Stimulated activated CD8-positive, alpha-beta memory T cell treated with anti-CD3 and anti-CD28 coated beads, Interleukin-15, amount 100 ng/mL, for 4 hours (primary cell): ENCODE measurements around the gene RERG.

ENCODE experiments used
- DNase-seq, 2 donors: peaks; one replicate each; pipeline ENCODE4 v3.0.0-alpha.2; 2020; ENCODE audit warnings: low read depth in 2 of 2

The RERG gene

DNA sequence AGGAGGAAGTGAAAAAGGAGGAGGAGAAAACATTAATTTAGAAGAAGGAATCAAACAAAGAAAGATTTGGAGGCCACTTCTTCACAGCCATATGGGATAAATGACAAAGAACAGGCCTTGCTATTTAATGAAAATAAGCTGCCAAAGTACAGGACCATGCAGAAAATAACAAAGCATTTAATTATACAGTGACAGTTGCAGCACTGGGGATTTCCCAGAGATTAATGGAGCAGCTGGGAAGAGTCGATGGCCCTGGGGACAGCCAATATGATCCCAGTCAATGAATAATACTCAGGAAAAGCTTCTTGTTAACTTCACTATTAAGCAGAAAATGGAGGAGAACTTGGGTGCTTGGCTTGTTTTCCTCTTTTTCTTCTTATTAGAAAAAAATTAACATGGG lies 34.6 kb downstream of the RERG start:
- DNase-seq, result no peak

DNA sequence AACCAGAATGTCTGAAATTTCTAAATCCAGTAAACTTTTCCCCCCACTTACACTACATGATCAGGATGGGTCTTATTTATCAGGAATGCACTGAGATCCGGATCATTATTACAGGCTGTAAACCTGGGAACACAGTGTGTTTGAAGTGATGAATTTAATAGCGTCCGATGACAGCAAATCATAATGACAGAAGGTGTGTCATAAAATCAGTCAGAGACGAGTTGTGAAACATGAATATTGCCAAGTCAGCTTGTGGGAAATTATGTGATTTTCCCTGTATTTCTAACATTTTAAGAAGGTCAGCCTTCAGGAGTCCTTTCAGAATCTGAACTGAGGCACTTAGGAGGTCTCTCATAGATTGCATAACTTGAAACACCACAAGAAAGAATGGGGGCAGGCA lies 36.7 kb downstream of the RERG start:
- no peak for DNase-seq

DNA sequence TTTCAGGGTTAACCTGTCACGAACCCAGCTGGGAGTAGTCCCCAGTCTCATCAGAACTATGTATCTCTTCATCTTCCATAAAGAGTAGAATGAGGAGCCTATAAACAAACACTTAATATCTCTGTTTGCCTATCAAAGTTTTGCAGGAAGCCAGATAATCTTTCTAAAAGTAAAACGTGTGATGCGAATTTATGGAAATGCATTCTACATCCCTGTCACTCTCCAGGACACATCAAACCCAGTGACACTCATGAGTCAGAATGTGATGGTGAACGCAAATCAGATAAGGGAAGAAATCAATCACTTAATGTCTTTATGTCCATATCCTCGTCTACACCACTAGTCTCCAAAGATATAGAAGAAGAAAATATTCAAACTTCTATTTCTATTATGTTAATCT lies 37.4 kb downstream of the RERG start:
- DNase-seq, result no peak

DNA sequence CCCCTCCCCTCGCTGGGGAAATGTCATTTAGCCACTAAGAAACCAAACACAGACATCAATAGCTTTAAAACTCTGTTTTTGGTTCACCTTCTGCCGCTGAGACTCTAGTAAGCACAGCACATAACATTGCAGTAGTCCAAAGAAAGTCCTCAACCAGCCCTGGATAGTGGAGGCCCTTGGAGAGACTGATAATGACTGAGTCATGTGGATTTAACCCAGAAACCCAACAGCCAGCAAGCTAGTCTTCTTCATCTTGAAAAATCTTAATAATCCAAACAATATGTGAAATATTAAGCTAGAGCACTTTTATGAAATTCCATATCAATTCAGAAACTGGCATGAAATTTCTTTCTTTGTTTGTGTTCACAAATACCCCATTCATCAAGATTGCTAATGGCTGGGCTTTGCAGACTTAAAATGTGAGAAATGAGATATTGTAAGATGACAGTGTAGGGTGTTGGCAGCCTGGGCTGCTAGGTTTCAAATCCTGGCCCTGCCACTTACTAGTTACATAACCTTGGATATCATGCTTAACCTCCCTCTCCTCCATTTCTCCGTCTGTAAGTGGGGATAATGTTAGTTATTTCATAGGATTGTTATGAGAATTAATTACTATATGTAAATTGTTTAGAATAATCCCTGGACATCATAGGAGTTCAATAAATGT lies 40.1 kb downstream of the RERG start:
- DNase-seq, result no peak

DNA sequence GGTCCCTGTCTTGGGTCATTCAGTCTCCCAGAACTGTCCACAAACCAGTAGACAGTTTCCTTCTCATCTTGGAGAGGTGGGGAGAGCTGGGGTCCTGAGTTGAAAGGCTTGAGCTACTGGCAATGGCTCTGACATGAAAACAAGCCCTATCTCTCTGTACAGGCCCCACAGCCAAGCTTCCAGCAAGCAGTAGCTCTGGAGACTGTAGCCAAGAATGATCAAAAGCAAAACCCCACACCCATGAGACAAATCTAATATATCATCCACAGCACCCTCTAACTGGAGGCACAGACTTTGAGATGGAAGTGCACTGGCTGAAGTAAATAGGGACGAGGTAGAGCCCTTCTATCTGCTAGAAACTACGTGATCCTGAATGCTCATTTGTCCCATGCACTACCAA lies 40.9 kb downstream of the RERG start:
- DNase-seq, result no peak

DNA sequence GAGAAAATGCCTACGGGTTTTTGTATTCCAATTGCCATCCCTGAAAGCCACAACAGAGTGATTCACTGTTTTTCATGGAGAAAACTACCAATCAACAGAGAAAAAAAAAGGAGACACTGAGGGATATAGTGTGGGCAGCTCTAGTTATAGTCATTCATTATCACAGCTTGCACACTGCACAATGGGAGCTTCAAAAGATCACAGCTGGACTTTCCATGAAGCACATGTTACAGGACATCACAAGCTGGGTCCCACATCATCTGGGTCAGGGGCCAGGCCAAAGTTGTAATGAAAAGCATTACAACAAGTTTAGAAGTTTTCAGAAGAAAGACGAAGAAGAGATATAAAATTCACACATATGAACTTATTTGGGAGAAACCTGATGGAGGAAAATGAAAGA lies 41.5 kb downstream of the RERG start:
- no peak for DNase-seq

DNA sequence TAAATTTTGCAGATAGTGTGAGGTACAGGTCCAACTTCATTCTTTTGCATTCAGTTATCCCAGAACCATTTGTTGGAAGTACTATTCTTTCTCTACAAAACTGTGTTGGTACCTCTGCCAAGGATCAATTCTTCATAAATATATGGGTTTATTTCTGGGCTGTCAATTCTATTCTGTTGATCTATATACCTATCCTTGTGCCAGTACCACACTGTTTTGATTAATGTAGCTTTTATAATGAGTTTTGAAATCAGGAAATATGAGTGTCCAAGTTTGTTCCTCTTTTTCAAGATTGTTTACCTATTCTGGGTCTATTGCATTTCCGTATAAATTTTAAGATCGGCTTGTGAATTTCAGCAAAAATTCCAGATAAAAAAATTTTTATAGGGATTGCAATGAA lies 48.1 kb downstream of the RERG start:
- no peak for DNase-seq

DNA sequence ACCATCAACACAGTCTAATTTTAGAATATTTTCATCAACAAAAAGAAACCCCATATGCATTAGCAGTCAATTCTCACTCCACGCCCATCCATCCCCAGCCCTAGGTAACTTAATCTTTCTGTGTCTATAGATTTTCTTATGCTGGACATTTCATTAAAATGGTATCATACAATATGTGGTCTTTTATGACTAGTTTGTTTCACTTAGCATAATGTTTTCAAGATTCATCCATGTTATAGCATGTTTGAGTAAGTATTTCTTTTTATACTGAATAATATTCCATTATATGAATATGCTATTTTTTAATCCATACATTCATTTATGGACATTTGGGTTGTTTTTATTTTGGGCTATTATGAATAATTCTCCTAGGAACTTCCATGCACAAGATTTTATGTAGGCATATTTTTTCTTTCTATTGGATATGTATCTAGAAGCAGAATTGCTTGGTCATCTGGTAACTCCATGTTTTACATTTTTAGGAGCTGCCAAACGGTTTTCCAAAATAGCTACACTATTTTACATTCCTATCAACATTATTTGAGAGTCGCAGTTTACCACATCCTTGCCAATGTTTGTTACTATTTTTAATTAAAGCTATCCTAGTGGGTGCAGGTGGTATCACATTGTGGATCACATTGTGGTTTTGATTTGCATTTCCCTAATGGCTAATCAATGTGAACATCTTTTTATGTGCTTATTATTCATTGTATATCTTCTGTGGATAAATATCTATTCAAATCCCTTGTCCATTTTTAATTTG lies 49.0 kb downstream of the RERG start:
- DNase-seq, result no peak

DNA sequence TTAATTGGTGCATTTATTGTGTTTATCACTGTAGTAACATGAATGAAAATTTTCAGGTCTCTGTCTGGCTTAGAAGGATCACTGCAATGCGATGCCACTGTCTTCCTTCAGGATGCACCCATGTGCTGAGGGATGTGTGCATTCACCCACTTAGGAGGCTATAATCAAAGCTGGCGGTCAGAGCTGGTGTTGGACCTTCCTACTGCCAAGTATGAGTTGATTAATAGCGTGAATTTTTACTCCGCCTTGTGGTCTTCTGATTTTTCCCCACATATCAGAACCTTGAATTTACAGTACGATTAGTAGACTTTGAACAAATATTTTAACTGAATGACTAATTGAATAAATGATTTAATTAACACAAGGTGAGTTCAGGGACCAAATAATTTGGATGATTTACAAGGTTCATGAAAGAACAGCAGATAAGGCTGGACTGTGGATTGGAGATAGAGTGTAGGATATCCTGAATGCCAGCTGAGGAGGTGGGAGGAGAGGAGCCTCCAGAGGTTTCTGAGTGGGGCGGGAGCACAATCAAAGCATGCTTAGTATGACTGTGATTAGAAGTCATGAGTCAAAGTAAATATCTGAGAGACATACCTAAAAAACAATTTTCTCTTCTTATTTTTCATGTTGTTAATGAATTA lies 50.1 kb downstream of the RERG start:
- DNase-seq, result no peak

DNA sequence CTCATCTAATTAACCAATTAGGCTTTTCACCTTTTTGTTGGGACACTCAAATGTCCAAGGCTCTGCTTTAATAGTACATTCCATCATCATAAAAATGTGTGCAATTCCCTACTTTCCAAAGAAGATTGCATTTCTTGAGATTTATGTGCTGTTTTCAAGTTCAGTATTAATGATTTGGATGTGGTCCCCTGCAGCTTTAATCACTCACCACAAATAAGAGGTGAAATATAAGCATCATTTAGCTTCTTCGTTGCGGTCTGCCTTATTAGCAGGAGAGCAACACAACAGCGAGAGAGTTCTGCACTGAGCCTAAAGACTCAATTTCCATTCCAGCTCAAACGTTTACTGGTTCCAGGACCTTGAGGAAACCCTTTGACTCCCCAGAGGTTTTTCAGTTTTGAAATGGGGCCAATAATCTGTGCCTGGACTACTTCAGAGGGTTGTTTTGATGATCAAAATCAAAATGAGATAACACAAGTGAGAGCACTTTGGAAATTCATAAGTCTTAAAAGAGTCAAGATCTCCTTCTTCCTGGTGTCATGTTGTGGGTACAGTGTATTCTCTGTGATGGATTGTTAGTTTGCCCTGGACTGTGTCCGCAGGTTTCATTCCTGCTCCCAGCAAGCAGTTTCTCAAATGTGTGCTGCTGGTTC lies 53.1 kb downstream of the RERG start:
- DNase-seq, result no peak

DNA sequence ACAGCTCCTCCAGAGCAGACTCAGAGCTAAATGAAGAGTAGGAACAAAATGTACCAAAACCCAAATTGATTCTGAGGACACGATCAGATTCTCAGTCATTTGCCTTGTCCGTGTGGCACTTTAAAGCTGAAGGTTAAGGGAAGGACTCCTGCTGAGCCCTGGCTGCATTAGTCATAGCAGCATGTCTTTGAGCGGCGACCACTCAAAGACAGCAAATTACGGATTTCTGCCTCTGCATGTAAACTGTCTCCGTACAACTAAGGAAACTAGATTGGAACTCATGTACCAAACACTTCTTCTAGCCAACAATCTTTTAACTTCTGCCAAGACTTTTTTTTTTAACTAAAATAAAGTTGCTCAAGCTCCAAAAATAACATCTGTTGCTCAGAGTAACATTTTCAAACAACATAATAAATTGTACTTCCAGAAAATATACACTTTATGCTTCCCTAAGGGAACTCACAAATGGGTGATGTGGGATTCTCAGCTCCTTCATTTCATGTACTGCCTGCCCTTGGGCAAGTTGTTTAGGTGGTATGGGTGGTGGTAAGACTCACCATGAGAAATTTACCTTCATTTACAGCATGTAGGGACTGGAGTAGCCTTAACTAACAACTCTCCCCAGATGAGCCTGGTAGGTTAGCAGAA lies 56.1 kb downstream of the RERG start:
- no peak for DNase-seq

DNA sequence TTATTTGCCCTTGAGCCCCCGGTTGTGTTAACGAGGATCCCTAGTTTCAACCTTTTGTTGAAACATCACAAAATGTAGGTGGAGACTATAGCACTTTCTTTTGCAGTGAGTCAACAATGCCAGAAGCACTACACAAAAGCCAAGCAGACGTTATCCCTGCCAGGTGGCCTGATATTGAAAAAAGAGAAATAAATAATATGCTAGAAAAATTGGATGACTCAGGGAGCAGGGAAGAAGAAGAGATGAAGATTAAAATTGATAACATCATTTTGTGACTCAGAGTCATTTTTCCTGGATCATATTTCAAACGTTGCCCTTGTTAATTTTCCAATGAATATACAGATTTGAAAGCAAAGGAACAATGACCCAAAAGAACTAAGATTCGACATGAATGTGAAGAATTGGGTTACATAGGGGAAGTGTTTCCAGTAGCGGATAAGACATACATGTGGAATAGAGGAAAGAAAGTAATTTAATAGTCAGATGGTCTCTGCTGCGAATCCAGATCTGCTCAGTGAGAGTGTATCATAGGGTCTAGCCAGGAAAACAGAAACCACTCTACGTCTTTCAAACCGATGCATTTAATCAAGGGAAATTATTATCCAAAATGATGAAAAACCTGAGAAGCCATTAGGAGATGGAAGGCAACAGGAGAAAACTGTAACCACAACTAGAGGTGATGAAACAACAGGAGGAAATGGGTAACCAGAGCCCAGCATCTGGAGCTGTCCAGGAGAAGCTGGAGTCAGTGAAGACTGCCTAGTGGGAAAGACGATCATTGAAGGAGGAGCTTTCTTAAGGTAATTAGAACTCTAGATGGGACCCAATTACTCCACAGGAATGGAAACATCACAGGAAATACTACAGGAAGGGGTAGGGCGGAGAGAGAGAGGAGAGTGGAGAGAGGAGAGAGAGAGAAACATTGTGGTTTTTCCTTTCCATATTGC lies 57.9 kb downstream of the RERG start:
- no peak for DNase-seq

DNA sequence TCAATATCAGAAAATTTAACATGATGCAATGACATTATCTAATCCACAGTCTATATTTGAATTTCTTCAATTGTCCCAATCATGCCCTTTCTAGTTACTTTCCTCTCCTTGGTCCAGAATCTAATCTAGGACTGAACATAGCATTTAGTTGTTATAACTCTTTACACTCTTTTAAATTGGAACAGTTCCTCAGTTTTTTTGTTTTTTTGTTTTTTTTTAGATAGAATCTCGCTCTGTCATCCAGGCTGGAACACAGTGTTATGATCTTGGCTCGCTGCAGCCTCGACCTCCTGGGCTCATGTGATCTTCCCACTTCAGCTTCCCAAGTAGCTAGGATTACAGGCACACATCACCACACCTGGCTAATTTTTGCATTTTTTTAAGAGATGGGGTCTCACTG lies 63.1 kb downstream of the RERG start:
- DNase-seq, result no peak

DNA sequence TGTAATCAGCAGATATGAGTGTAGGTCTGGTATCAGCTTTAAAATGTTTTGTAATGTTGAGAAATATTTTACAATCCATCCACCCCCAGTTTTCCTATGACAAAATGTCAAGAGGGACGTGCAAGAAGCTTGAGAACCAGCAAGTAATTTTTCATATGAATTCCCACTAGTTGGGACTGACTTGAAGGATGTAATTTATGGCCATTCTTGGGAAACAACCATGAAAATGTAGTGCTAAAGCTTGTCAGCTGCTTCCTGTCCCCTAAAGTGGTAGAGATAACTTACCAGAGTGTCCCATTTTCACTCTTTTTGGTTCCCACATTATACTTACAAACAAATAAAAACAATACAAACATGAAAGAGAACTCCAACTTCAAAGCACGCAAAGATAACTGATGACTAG lies 63.9 kb downstream of the RERG start:
- no peak for DNase-seq

DNA sequence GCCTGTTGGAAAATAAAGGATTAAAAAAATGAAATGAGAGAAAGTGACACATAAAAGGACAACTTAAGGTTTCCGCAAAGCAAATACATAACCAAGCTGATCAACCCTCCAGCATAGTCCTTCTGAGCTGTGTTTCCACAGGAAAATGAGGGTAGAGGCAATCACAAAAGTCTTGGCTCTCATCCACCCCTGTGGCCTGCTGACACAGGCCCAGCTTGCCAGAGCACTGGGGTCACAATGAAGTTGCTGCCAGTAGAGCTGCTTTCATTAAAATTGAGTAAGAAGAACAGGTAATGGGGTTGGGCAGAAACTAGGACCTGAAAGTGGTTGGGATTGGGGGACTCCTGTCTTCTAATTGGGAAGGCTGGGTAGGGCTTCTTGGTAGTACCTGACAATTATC lies 65.9 kb downstream of the RERG start:
- DNase-seq, result no peak

DNA sequence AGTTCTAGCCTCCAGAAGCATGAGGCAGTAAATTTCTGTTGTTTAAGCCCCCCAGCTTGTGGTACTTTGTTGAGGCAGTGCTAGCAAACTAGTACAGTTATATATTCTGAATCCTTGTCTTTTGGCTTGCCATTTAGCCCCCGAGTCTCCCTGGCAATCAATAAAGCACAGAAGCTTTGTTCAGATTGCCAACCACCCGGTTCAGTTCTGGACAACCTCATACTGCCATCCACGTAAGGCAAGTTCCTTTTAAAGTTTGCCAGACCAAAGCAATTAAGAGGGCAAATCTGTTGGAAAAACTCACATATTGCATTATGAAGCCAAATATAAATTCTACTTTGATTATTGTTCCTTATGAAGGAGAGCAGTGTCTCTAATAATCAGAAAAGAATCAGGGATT lies 67.1 kb downstream of the RERG start:
- no peak for DNase-seq

DNA sequence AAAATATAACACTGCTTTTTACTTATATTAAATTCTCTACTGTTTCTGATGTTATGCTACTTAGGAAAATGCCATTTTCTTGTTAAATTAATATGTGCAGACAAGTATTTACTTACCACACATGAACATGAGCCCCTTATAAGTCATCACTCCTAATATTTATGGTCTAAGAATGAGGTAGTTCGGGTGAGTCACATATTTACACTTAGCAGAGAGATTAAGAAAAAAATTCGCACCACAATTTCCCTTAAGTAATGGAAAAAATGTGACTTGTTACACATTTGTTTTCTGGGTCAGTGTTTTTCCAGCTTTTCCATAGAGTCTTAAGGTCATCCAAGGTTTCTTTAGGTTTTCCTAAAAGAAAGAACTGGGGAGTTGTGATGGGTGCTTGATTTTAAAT lies 68.3 kb downstream of the RERG start:
- DNase-seq, result no peak

DNA sequence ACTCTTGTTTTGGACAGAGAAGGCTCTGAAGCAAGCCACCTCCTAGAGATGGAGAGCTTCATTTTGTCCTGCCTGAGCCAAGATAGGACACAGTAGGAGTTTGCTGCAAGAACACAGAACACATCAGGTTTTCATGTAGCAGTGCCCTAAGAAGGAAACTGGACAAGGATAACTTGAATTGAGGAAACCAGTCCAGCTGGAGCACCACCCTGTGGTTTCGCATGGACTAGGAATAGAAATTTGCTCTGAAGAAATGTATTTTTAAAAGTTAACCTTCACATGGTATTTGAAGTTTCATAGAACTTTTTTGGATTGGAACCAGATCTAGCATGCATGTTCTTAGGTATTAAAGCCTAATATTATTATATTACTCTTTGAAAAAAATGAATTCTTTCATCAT lies 68.8 kb downstream of the RERG start:
- DNase-seq, result no peak

DNA sequence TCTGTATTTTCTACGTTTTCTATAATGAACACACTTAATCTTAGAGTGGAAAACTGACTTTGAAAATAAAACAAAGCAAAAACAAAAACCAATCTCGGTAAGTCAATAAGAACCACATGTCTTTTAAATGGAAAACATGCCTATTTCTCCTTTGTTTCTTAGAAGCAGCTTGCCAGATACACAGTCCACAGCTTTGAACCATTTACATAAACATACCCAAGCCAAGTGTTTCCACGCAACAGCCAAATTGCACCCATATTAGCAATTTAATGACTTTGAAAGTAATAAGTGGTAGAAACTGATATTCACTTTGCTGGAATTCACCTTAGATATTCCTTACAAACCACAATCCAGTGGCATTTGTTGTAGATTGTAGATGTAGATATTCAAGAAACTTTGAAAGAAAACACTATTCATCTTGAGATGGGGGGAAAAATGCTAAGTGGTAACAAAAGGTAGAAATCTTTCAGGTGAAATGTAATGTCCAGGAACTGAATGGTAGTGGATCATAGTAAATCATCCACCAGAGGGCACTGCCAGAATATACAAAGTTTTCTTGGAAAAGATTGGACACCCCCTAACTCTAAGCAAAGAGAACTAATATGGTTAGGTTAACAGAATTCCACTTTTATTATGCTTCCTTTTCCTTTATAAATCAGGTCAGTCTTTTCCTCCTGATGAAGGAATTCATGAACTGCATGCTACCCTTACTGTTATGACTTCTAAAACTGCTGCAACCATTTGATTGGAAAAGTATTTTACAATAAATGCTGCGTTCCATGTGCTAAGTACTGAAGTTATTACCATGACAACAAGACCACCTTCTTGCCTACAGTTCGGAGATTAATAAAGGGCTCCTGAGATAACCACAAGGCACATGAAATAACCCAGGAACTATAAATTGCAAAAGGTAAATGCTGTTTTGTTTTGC lies 69.8 kb downstream of the RERG start:
- DNase-seq, result no peak

DNA sequence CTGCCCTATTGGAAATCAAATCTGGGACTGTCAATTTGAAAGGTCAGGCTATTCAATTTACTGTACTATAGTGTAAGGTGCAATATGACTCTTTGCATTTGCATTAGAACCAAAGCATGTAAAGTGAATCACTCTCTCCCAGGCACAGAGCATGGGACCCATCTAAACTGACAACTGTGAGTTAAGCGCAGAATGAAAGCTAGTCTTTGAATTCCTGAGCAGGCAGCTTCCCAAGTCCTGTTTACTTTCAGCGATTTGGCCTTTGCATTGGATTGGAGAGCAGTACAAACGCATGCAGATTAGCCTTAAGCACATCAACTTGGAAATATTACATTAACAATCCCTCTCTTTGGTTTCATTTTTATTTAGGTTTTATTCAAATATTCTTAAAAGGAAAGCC lies 74.6 kb downstream of the RERG start:
- DNase-seq, result no peak
